Tibial nerve (tissue), 3 donors: ENCODE measurements around the gene USHBP1.

Experiments used
- POLR2A ChIP-seq, 2 donors: fragments of 450-650 bp; IDR thresholded peaks; one replicate each; pipeline ENCODE4 v1.6.1; 2017; ENCODE audit warnings: antibody characterized with exemption in 2 of 2, mild to moderate bottlenecking in 2 of 2, moderate library complexity in 2 of 2
- TF ChIP-seq, protein P1 (sequence below), 5 experiments: fragments of 200-600 bp in 3 of 5; fragments of 450-650 bp in 2 of 5; sonication (generic) in 3 of 5; IDR thresholded peaks; one replicate each; pipeline ENCODE4 v1.5.1; 2016 to 2019; ENCODE audit warnings: antibody characterized with exemption in 5 of 5, mild to moderate bottlenecking in 3 of 5, moderate library complexity in 2 of 5

DNA sequence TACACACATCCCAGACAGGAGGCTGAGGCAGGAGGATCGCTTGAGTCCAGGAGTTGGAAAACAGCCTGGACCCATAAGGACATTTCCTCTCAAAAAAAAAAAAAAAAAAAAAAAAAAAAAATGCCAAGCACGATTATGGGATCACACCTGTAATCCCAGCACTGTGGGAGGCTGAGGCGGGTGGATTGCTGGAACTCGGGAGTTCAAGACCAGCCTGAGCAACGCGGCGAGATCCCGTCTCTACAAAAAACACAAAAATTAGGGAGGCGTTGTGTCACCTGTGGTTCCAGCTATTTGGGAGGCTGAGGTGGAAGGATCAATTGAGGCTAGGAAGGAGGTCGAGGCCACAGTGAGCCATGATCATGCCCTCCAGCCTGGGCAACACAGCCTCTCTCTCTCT lies 39.5 kb downstream of the USHBP1 start:
- TF ChIP-seq, protein P1, sequence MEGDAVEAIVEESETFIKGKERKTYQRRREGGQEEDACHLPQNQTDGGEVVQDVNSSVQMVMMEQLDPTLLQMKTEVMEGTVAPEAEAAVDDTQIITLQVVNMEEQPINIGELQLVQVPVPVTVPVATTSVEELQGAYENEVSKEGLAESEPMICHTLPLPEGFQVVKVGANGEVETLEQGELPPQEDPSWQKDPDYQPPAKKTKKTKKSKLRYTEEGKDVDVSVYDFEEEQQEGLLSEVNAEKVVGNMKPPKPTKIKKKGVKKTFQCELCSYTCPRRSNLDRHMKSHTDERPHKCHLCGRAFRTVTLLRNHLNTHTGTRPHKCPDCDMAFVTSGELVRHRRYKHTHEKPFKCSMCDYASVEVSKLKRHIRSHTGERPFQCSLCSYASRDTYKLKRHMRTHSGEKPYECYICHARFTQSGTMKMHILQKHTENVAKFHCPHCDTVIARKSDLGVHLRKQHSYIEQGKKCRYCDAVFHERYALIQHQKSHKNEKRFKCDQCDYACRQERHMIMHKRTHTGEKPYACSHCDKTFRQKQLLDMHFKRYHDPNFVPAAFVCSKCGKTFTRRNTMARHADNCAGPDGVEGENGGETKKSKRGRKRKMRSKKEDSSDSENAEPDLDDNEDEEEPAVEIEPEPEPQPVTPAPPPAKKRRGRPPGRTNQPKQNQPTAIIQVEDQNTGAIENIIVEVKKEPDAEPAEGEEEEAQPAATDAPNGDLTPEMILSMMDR (IDR thresholded peaks at IDR 0.05), result no peak
- no peak for TF ChIP-seq POLR2A (IDR thresholded peaks at IDR 0.05)
